Endothelial cell of umbilical vein (primary cell): Measurements from ENCODE around the gene TMEM94. TPM values are rescaled to one million over a fixed set of nuclear protein-coding genes. Genes with fewer than 3 reads are reported as not detected.

Experiments
- BruUV-seq: library from RNA; stranded (reverse); fragments of 400-500 nt; replicated peaks from 2 replicates; lab custom pipeline; 2021; lab: Mats Ljungman, UMichigan
- CTCF ChIA-PET: fragments of 300-600, 350-600 bp; sonication (Branson Sonifier 250); formaldehyde crosslinking; loops from one replicate; lab custom pipeline; 2021; ENCODE audit warnings: antibody characterized with exemption, inconsistent platforms; lab: Charles Lee
- POLR2A ChIA-PET: fragments of 300-600, 350-600 bp; sonication (Branson Sonifier 250); formaldehyde crosslinking; loops from one replicate; lab custom pipeline; 2021; ENCODE audit warnings: antibody characterized with exemption, inconsistent platforms; lab: Charles Lee
- DNase-seq: peaks from one replicate; pipeline ENCODE4 v3.0.0-alpha.2; 2011; ENCODE audit warnings: low read depth, low spot score
- FAIRE-seq: peaks from 2 replicates; lab custom pipeline; 2011; peaks lifted over from hg19 to GRCh38; lab: Jason Lieb, UNC
- H2AFZ ChIP-seq: 2 replicates; pipeline ENCODE4 v1.6.0; 2012; ENCODE audit warnings: low read depth, low read length, control low read depth, inconsistent platforms
- H3K27ac ChIP-seq: 2 replicates; pipeline ENCODE4 v1.5.1; 2011; ENCODE audit warnings: low read depth, mild to moderate bottlenecking, control low read depth, low read length, moderate library complexity; ENCODE audit not compliant: insufficient read depth
- H3K27me3 ChIP-seq, 2 experiments: 2 replicates each; pipeline versions ENCODE4 v1.6.0 to v1.6.1; 2011; ENCODE audit warnings: low read length in 2 of 2, mixed read lengths in 1 of 2; ENCODE audit not compliant: control insufficient read depth in 2 of 2, insufficient read depth in 2 of 2
- H3K36me3 ChIP-seq, 2 experiments: 2 replicates in 1 of 2; 3 replicates in 1 of 2; pipeline ENCODE4 v1.5.1; 2011; ENCODE audit warnings: low read length in 2 of 2, mild to moderate bottlenecking in 1 of 2, moderate library complexity in 1 of 2; ENCODE audit not compliant: control insufficient read depth in 2 of 2, insufficient read depth in 2 of 2; ENCODE audit errors: extremely low read depth in 1 of 2
- H3K4me1 ChIP-seq: 3 replicates; pipeline ENCODE4 v1.5.1; 2011; ENCODE audit warnings: mild to moderate bottlenecking, low read length; ENCODE audit not compliant: control insufficient read depth, insufficient read depth; ENCODE audit errors: extremely low read depth
- H3K4me2 ChIP-seq: 2 replicates; pipeline ENCODE4 v1.6.1; 2011; ENCODE audit warnings: low read length, control low read depth, mixed read lengths; ENCODE audit not compliant: insufficient read depth
- H3K4me3 ChIP-seq, 3 experiments: fragments of 200-600 bp in 1 of 3; sonication (generic), shearing (Covaris generic) in 1 of 3; replicated peaks in 1 of 3; 2 replicates each; pipeline ENCODE4 v1.5.1; 2011 to 2016; ENCODE audit warnings: control low read depth in 3 of 3, low read length in 3 of 3, mild to moderate bottlenecking in 2 of 3, inconsistent platforms in 1 of 3, low read depth in 1 of 3, moderate library complexity in 1 of 3; ENCODE audit not compliant: insufficient read depth in 1 of 3
- H3K79me2 ChIP-seq: 2 replicates; pipeline ENCODE4 v1.6.0; 2012; ENCODE audit warnings: low read length, inconsistent platforms; ENCODE audit not compliant: control insufficient read depth, insufficient read depth
- H3K9ac ChIP-seq: replicated peaks from 2 replicates; pipeline ENCODE3; 2011; ENCODE audit warnings: low read length, control low read depth; ENCODE audit not compliant: insufficient read depth; ENCODE audit errors: extremely low read depth
- H3K9me1 ChIP-seq: replicated peaks from 3 replicates; pipeline ENCODE4 v1.6.0; 2011; ENCODE audit warnings: mild to moderate bottlenecking, low read length; ENCODE audit not compliant: control insufficient read depth, insufficient read depth; ENCODE audit errors: extremely low read depth
- H3K9me3 ChIP-seq: replicated peaks from 2 replicates; pipeline ENCODE4 v1.5.1; 2012; ENCODE audit warnings: low read length, inconsistent platforms; ENCODE audit not compliant: control insufficient read depth, insufficient read depth
- H4K20me1 ChIP-seq: replicated peaks from 2 replicates; pipeline ENCODE3; 2011; ENCODE audit warnings: mild to moderate bottlenecking, low read length; ENCODE audit not compliant: control insufficient read depth, insufficient read depth; ENCODE audit errors: extremely low read depth
- EZH2 ChIP-seq: IDR thresholded peaks from 2 replicates; pipeline ENCODE4 v1.6.1; 2012; ENCODE audit warnings: borderline replicate concordance, low read depth, mild to moderate bottlenecking, moderate library complexity, low read length, inconsistent platforms; ENCODE audit not compliant: severe bottlenecking
- FOS ChIP-seq: IDR thresholded peaks from 2 replicates; pipeline ENCODE4 v1.6.1; 2011; ENCODE audit warnings: mild to moderate bottlenecking, low read length, moderate library complexity, borderline replicate concordance; ENCODE audit not compliant: insufficient read depth
- GATA2 ChIP-seq: IDR thresholded peaks from 2 replicates; pipeline ENCODE4 v1.7.0; 2011; ENCODE audit warnings: low read depth, mild to moderate bottlenecking, moderate library complexity, mixed read lengths, low read length; ENCODE audit not compliant: insufficient read length, insufficient read depth
- JUN ChIP-seq: IDR thresholded peaks from 2 replicates; pipeline ENCODE4 v1.6.1; 2011; ENCODE audit warnings: borderline replicate concordance, low read depth; ENCODE audit not compliant: insufficient read length, insufficient read depth
- MYC ChIP-seq: IDR thresholded peaks from one replicate; pipeline ENCODE4 v1.6.1; 2011; ENCODE audit warnings: mild to moderate bottlenecking, low read depth, low read length
- POLR2A ChIP-seq: IDR thresholded peaks from 2 replicates; pipeline ENCODE4 v1.6.1; 2012; ENCODE audit warnings: low read depth, mild to moderate bottlenecking, control low read depth, low read length
- POLR2AphosphoS5 ChIP-seq: IDR thresholded peaks from 2 replicates; pipeline ENCODE4 v1.6.1; 2012; ENCODE audit warnings: low read depth, mild to moderate bottlenecking, control low read depth, low read length, moderate library complexity; ENCODE audit not compliant: insufficient read depth
- dilution Hi-C: fragments of 300-500 bp; cut with MboI; formaldehyde crosslinking; loops from one replicate; pipeline ENCODE4 v1.15.0; 2019; ENCODE audit warnings: low sequenced_read_pairs; ENCODE audit not compliant: extremely low pct_ligation_motif_present
- intact Hi-C: fragments of 100-400 bp; cut with micrococcal nuclease; formaldehyde crosslinking; loops from one replicate; pipeline ENCODE4 v1.10.0; 2022
- polyA plus RNA-seq, 4 experiments: library from polyadenylated mRNA; depleted of rRNA in 3 of 4; stranded (reverse) in 3 of 4; unstranded in 1 of 4; fragments of >200 nt; gene quantifications; 2 replicates each; pipeline versions ENCODE4 v1.2.1 to v1.2.3, GENCODE V29; 2011 to 2012; ENCODE audit warnings: missing spikeins in 1 of 4
- total RNA-seq: library from RNA; stranded (reverse); gene quantifications from 2 replicates; pipeline ENCODE4 v1.2.3, GENCODE V29; 2021
- TF ChIP-seq, protein P1 (sequence below): IDR thresholded peaks from 2 replicates; pipeline ENCODE4 v1.6.1; 2011; ENCODE audit not compliant: insufficient read depth, insufficient read length
- TF ChIP-seq, protein P2 (sequence below), 2 donors: IDR thresholded peaks; 1 replicate in 1 of 2; 2 replicates in 1 of 2; pipeline ENCODE4 v1.5.1; 2011; ENCODE audit warnings: low read length in 2 of 2, mild to moderate bottlenecking in 2 of 2, moderate library complexity in 2 of 2, control low read depth in 1 of 2, inconsistent platforms in 1 of 2, low read depth in 1 of 2; ENCODE audit not compliant: insufficient read depth in 1 of 2; ENCODE audit errors: extremely low read depth in 1 of 2

The TMEM94 gene
- total and polyA plus RNA-seq, 2 donors (not counting 3 experiments of a cell fraction or from before 2014, with no cell fraction given) = 69.2 to 75.9 TPM

DNA sequence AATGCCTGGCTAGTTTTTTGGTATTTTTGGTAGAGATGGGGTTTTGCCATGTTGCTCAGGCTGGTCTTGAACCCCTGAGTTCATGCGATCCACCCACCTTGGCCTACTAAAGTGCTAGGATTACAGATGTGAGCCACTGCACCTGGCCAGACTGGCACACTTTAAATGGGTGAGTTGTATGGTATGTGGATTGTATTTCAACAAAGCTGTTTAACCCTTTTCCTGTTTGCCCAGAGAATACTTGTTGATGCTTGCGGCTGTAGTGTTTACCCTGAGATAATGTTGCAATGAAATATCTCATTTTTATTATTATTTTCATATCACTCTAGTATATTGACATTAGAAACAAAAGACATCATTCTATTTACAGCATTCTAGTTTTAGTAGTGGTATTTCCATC, 17.1 kb upstream of the TMEM94 start:
- dilution Hi-C loops = no loop called here
- POLR2A ChIA-PET = no interaction called here
- FAIRE-seq = no peak

More for the DNA sequence above, 17.1 kb upstream of the TMEM94 start:
- no peaks in the 10 kb centered on the region for H3K9me3 ChIP-seq
- H3K4me3 ChIP-seq = no peak overlapping the region
- DNase-seq = no peak
- H2AFZ ChIP-seq = no peak overlapping the region
- intact Hi-C loops = no loop called here
- TF ChIP-seq MYC = no peak
- TF ChIP-seq, protein P1, sequence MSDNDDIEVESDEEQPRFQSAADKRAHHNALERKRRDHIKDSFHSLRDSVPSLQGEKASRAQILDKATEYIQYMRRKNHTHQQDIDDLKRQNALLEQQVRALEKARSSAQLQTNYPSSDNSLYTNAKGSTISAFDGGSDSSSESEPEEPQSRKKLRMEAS = no peak
- TF ChIP-seq EZH2 = no peak
- no peak for TF ChIP-seq FOS
- TF ChIP-seq JUN = no peak
- TF ChIP-seq, protein P2, sequence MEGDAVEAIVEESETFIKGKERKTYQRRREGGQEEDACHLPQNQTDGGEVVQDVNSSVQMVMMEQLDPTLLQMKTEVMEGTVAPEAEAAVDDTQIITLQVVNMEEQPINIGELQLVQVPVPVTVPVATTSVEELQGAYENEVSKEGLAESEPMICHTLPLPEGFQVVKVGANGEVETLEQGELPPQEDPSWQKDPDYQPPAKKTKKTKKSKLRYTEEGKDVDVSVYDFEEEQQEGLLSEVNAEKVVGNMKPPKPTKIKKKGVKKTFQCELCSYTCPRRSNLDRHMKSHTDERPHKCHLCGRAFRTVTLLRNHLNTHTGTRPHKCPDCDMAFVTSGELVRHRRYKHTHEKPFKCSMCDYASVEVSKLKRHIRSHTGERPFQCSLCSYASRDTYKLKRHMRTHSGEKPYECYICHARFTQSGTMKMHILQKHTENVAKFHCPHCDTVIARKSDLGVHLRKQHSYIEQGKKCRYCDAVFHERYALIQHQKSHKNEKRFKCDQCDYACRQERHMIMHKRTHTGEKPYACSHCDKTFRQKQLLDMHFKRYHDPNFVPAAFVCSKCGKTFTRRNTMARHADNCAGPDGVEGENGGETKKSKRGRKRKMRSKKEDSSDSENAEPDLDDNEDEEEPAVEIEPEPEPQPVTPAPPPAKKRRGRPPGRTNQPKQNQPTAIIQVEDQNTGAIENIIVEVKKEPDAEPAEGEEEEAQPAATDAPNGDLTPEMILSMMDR (IDR thresholded peaks at IDR 0.05; ENCODE audit: extremely low read depth in 1 of 2, insufficient read depth in 1 of 2, low read depth in 1 of 2, low read length in 2 of 2) = no peak
- no peak for TF ChIP-seq POLR2AphosphoS5
- no peak for TF ChIP-seq GATA2
- TF ChIP-seq POLR2A = no peak
- no peaks in the 10 kb centered on the region for H3K79me2 ChIP-seq
- no peaks in the 10 kb centered on the region for H3K36me3 ChIP-seq
- H3K27ac ChIP-seq = no peak overlapping the region
- H3K4me1 ChIP-seq = peaks cover 8% of the 10 kb centered on the region
- no peaks in the 10 kb centered on the region for H4K20me1 ChIP-seq
- H3K4me2 ChIP-seq = no peak overlapping the region
- no TSS peak for BruUV-seq
- H3K9ac ChIP-seq = no peak overlapping the region
- no peaks in the 10 kb centered on the region for H3K9me1 ChIP-seq
- CTCF ChIA-PET = no interaction called here
- H3K27me3 ChIP-seq = peaks cover 0 to 1% of the 10 kb centered on the region in 2 experiments
